ENCODE data around the gene IL33.

Gene IL33

DNA sequence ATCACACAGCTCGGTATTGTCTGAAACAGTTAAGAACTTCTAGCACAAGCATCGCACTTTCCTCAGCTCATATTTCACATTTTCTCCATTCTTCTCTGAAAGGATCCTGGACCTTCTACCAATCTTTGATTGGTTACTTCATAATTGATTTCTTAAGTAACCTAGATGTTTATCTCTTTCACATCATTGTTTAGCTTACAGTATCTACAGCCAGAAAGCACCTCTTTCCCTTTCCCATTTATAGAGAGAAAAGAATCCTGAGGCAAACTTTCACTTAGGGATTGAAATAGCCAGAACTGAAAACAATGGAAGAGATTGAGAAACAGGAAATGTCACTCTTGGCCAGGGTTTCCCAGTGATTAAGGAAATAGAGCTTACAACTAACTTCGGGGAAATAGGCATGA lies 2.5 kb downstream of the IL33 start:
- no peak for DNase-seq

DNA sequence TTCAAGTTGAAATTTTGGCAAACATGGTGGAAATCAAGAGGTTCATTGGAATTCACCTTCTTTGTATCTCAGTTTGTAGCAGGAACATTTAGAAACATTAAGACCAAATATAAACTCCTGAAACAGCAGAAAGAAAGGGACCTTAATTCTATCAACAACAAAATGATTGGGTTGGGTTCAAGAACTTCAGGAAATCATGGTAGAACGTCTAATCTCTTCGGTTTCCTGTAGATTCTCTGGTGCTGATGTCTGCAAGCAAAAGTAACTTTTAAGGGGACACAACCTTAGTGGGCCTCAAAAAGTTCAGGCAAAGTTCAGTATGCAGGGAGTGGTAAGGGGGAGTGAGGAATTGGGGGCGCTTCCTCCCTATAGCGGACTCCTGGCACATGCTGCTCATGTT lies 3.4 kb downstream of the IL33 start:
- no peak for DNase-seq

DNA sequence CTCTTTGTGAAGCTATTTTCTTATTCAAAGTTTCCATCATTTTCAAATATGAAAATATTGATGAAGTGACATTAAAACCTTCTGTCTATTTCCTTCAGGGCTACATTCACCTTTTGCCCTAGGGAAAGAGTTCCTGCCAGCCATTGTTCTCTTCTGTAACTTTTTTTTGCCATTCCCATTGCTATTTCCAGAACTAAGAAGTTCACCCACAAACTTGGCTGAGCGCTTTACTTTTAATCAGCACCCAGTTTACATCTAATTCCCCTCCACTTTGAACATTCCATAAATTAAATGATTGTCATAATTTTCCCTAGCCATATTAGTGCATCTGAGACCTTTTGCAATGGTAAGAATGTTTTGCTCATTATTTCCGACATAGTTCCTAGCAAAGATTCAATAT lies 4.4 kb downstream of the IL33 start:
- no peak for DNase-seq

DNA sequence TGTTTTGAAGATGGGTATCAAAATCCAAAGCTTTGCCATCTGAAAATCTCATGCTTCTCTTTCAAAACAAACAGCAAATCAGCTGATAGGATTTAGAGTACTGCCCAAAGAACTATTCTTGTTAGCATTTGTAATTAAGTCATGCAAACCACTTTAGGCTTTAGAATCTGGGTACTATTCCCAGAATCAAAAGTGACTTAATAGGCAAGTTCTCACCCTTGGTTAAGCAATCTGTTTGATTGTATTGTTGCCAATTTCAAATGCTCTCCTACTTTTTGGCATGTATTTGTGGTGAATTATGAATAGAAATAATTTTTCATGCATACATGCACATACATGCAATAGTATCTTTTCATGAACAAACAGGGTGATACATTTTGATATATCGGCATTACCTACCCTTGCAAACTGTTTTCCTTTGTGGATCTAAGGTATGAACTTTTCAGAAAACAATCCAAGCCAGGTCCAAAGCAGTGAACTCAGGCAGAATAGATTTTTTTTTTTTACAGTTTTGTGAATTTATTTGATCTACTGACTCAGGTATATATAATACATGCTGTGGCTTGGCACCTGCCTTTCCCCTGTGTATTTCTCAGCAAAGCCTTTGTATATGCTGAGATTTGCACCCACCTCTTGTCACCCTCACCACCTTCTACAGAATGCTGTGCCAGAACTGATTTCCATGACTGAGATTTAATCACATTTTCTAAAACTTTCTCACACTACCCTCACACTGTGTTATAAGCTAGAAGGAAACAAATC lies 9.0 kb downstream of the IL33 start:
- no peak for DNase-seq

DNA sequence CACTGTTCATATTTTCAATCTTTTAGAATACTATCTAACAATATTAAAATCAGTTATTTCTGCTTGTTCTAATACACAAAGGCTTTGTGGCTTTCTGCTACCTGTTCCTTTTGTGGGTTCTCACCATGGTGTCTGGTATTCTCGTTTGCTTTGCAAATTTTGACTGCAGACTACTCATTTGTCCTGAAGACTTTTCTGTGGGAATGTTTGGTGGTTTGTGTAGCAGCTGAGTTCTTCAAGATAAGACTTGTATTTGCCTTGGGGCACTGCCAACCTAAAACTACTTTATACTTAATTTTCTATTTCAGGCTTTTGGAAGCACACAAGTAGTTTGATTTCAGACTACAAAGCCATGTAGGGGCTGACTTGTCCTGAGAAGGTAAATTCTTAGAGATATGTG lies 11.1 kb downstream of the IL33 start:
- no peak for DNase-seq

DNA sequence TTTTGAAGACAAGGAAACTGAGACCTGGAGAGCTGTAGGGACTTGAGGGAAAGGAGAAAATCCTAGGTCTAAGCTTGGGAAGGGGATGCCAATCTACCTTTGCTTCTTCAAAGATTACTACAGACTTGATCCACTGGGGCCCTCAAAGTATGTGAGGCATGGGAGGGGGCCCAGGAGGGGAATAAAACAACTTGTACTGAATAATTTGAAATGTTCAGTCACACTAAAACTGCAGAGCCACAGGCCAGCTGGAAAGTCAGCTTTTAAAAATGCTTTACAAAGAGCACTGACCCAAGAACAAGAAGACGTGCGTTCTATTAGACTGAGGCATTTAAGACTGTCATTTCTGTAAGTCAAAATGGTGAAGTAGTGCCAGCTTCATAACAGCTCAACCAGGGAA lies 13.6 kb downstream of the IL33 start:
- DNase-seq: no peak

DNA sequence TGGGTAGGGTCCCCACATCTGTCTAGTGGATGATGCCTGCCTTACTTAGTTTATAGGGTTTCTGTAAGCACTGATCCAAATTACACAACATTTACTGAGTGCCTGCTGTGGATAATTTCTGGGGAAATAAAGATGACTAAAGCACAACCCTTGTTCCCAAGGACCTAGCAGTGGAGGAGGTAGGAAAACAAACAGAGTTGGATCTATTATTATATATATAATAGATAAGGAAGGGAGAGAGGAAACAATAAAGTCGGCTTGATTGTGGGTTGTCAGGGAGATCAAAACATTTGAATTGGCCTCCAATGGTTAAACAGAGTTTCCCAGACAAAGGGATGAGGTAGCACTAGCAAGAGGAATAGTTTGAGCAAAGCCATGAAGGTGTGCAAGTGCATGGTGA lies 14.0 kb downstream of the IL33 start:
- DNase-seq: no peak

DNA sequence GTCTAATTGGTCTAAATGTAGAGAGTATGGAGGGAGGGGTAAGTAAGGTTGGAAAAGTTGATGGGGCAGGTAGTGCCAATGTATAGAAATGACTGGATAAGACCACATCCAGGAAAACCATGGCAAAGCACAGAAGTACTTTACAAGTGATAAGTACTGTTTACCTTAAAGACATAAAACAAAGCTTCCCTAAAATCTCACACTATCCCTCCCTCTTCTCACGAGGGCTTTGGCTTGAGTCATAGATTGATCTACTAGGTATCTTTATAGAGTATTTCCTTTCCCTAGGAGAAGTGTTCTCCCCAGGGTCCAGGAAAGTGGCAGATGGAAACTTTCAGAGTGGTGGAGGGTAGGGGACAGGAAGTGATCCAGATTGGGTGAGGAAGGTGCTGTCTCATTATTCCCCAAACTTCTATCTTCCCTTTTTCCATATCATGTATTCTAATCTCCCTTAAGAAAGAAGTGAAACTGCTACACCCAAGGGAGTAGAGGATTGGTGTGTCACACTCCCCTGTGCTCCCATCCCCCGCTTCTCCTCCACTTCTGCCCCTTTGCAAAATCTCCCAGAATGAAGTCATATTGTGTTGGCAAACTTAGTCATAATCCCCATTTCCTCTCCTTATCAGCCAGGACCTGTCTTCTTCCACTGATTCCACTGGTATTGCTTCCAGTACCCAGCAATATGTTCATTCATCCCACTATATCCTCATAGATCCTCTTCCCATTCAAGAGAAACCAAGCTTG lies 14.6 kb downstream of the IL33 start:
- DNase-seq: no peak

DNA sequence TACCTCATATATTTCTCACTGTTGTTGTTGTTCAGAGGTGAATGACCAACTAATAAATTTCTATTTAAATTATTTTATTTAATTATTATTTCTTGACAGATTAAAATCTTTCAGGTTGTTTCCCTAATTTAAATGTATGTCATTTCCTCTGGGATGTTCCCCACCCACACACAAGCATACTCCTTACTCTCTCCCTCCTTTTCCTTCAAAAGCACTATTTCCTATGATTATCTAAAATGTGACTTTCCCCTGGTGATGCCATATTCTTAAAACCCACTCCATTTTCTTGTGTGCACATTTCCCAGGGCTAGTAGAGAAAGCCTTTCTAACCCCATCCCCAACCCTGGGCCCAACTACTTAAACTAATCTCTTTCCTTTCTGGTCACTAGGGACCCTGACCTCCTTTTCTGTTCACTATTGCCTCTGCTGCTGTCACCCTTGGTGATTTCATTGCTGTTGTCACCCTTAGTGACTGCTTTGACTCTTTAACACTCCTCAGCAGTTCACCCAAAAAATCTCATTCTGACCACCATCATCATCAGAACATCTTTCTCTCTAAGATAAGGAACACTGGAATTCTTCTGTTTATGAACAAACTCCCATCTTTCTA lies 16.8 kb downstream of the IL33 start:
- no peak for DNase-seq

DNA sequence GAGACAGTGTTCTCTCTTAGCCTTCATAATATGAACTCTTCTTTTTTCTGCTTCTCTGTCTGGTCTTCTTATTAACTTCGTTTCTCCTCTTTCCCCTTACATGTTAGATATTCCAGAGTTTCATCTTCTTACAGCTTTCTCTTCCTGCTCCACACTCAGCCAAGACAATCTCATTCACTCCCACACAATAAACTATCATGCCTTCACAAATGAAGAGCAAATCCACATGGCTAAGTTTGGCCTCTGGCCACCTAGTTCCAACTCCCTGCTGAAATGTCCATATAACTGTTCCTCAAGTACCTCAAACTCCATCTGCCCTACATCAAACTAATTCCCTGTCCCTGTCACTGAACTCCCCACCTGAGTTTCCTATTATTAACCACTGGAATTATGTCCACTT lies 18.4 kb downstream of the IL33 start:
- DNase-seq: no peak

DNA sequence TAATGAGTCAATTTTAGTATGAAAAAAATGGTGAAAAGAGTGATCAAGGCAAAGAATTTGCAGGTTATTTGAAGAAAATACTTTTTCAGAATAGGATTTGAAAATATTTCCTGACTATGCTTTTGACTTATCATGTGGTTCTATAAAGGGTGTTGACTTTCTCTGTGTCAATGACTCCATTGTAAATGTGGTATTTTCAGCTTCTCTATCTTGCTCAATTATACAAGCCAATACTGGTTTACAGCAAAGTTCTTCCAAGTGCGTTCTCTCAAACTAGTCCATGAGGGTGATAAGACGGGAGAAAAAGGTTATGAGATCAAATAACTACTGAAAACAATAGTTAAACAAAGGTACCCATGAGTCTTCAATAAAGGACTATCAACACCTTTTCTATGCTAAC lies 21.7 kb downstream of the IL33 start:
- no peak for DNase-seq

DNA sequence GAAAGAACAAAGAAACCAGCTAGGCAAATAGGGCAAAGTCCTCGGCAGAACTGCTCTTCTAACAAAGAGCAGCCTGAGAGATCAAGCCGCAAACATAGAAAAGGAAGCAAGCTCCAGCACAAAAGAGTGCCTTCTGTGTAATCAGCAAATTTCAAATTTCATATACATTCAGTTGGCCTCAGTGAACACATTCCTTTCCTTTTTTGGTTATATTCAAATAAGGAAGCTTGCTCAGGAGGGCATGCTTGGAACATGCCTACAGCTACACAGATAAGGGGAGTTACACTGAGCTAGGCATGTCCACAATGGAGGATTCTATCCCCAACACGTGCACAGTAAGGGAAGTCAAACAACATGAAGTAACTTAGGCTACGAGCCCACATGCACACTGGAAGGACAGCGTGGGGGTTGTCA lies 23.4 kb downstream of the IL33 start:
- no peak for DNase-seq

DNA sequence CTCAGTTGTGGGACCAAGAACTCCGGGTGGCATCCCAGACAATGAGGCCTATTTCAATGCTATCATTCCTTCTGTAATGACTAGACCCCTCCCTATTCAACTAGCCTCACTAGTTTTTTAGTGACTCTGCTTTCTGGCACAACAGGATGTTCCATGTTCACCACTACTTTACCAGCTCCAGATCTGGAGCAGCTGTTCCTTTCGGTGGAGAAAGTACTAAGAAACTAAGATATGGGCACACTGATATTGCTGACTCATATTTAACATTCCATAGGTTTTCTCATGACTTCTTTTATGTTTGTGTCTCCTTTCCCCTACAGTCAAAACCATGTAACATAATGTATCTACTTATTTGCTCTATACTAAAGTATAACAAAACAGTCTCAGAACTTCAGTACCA lies 24.1 kb downstream of the IL33 start:
- DNase-seq: no peak

DNA sequence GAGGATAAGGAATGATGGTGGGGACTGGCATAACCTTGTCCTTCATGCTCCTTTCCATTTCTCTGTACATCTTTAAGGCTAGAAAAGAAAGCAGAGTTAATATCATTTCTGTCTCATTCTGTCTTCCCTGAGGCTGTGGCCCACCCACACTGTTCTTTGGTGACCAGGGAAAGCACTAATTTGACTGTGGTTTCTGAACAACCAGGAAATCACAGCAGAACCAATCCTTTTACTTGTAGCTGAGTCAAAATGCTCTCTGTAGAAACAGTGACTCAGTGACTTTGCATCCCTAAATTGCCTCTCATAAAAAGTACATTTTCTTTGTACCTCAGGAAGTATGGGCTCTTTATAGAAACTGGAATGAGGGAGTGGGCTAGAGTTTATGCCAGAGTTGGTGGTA lies 28.1 kb downstream of the IL33 start:
- DNase-seq: no peak

DNA sequence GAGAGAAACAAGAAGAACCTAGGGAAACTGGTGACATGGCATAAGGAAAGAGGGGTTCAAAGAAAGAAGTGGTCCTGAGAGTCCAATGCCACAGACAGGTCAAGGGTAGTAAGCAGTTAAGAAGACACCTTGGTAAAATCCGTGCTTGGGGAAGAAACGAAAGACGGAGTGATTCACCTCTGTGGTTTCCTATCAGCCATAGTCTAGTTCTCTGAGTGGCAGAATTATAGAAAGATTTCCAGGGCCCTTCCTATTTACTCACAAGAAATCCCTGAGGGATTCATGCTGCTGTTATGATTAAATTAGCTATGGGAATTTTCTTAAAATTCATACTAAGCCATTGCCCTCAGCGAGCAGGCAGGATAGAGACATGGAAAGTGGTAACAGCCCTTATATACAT lies 31.7 kb downstream of the IL33 start:
- DNase-seq: no peak

DNA sequence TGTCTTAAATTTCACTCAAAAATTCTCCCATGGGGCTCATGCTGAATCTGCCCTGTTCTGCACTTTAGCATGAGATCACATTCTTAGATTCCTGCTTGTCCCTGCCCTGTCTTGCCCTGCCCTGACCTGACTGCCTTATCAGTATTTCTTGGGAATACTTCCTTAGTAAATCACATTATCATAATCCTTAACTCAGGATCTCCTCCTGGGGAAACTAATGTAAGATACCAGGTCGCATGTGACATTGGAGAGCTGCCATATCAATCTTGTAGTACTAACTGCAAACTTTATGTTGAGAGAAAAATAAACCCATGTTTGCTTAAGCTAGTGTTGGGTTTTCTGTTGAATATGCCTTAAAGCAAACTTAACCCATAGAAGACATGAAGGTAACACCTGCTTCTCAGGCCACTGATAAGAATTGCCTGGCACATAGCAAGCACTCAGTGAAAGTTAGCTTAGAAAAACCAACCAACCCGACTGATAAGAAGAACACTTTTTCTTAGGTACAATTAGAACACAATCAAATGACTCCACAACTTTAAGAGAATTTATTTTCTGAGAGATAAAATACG lies 53.3 kb downstream of the IL33 start:
- DNase-seq: no peak

DNA sequence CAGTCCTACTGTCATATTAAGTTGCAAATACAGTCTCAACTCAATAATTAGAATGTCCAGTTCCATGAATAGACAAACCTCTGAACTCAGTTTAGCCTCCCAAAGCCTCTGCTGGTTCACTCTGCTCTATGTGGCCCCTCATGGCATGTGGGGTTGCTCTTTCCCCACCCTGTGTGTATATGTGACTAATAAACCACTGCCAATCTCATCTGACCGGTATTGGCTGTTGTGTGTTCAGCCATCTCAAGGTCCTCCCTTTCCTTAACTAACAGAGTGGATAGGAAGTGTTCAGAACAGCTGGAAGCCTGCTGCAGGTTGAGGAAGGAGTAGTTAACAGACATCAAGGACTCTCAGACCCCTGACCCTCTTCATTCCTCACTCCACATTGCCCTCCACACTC lies 55.3 kb downstream of the IL33 start:
- no peak for DNase-seq

DNA sequence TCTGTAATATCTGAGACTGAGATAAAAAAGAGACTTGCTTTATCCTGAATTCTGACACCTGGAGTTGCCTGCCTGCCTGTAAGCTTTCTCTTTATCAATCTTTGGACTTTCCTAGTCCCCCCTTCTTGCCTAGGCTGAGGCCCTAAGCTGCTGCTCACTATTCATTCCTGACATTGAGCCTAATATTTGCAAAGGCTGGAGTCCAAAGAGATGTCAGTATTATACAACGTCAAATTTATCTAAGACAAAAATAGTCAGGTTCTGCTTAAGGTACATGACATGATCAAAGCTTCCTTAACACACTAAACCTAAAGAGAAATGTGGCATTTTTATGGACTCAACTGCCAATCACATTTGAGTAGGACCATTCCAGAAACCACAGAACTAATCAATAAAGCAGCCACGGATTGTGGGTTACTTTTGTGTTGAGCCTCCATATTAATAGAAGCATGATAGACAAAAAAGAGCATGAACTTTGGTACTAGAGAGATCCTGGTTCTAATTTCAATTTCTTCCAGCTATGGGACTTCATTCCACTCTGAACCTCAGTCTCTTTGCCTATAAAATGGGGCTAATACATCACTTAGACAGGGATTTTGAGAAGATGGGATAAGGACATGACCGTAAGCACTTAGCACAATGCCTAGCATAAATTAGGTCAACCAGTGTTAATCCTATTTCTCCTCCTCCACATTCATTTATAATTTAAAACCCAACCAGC lies 56.1 kb downstream of the IL33 start:
- no peak for DNase-seq

DNA sequence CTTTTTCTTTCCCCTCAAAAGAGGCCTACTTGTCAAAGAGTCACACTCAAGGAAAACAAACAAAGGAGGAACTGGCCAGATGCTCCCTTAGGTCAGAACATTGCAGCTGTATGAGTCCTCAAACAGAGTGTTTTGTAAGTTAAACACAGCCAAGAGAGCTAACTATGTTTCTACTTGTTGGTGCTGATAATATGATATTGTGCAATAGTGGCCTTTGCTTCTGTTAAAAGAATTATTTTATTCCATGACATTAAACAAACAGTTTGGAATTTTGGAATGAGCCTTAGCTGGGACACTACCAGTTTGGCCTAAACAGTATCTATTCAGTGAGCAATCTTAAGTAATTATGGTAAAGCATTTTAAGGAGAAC lies 56.6 kb downstream of the IL33 start:
- DNase-seq: no peak

DNA sequence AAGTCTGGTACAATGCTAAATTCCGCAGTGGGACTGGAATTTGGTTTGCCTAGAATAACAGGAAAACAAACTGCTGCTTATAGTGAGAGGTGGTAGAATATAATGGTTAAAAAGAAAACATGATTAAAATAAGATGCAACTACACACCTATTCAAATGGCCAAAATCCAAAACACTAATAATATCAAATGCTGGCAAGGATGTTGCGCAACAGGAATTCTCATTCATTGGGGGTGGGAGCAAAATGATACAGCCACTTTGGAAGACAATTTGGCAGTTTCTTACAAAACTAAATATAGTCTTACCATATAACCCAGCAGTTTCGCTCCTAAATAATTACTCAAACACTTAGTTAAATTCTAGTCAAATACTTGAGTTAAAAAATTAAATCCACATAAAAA lies 61.8 kb downstream of the IL33 start:
- no peak for DNase-seq

DNA sequence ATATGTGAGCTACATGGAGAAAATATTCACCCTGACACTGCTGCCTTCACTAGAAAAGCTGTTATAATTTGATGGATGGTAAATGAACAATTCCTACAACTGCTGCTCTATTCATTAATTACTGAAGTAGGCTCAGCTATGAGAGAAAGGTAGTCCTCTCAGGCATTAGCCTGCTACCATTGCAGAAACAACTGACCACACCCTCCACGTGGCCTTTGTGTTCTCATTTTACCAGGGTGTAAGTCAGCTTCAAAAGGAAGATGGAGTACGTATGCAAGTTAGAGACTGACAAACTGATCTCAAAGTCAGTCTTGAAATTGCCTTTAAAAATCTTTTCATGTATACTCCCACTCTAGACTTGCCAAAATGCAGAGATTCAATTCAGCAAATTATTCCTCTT lies 86.3 kb downstream of the IL33 start:
- no peak for DNase-seq

DNA sequence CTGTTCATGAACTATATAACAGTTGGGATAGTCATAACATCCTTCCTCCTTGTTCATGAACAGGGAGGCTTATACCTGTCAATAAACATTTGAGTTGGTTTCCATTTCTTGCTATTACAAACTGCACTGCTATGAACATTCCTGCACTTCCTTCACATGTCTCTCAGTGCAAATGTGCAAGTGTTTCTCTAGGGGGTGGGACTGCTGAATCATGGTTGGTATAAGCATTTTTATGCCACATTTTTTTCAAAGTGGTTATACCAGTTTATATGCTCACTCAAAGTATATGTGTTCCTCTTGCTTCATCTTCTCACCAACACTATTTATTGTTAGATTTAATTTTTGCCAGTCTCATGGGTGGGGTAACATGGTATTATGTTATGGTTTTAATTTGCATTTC lies 86.8 kb downstream of the IL33 start:
- DNase-seq: no peak

DNA sequence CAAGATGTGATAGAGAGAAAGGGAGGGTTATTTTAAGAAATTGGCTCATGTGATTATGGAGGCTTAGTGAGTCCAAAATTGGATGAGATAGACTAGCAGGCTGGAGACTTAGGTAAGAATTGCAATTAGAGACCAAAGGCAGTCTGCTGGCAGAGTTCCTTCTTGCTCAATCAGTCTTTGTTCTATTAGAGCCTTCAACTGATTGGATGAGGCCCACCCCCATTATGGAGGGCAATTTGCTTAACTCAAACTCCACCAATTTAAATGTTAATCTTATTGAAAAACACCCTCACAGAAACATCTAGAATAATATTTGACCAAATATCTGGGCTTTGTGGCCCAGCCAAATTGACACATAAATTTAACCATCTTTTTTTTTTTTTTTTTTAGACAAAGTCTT lies 88.6 kb downstream of the IL33 start:
- DNase-seq: no peak

All from NCI-H2171 treated with DMSO at 0.1 percent for 48 hours (cell line).